Stimulated activated CD8-positive, alpha-beta memory T cell treated with anti-CD3 and anti-CD28 coated beads, Interleukin-12 subunit alpha, Interleukin-12 subunit beta, amount 100 ng/mL, for 1 hour (primary cell): ENCODE data around the gene SALL4.
"Not testable (repeated sequence)": the region's sequence is repeated elsewhere in the genome, so short reads cannot be mapped to it uniquely, and the experiment has no call there.

Source experiments
- DNase-seq: peaks from one replicate; pipeline ENCODE4 v3.0.0-alpha.2; 2020; ENCODE audit warnings: low read depth

SALL4 gene

DNA sequence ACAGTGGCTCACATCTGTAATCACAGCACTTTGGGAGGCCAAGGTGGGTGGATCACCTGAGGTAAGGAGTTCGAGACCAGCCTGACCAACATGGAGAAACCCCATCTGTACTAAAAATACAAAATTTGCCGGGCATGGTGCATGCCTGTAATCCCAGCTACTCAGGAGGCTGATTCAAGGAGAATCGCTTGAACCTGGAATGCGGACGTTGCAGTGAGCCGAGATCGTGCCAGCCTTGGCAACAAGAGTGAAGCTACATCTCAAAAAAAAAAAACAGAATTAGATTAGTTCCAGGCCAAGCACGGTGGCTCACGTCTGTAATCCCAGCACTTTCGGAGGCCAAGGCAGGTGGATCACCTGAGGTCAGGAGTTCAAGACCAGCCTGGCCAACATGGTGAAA, 36.9 kb downstream of the SALL4 start:
- not testable (repeated sequence) for DNase-seq

GRCh38 chr20:51763965-51764602, 38.2 kb downstream of the SALL4 start:
- no peak for DNase-seq

DNA sequence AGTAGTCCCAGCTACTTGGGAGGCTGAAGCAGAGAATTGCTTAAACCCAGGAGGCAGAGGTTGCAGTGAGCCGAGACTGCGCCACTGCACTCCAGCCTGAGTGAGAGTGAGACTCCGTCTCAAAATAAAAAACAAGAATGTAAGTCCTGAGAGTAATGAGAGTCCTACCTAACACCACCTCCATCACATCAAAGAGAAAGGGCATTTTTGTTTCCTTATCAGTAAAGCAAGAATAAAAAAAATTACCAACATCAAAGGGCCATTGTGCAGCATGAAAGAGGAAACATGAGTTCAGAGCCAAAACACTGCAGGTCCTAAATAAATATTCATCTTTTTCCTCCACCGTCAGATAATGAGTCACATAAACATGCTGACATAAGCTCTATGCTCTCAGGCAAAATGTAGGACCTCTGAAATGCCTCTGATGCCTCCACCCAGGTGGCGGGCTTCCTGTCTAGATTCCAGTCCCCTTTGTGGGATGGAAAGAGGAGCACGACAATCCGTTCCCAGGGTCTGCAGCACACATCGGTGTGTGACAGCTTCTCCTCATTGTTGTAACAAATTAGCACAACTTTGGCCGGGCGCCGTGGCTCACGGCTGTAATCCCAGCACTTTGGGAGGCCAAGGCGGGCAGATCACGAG, 41.3 kb downstream of the SALL4 start:
- no peak for DNase-seq

- no peak for DNase-seq
These were observed 42.4 kb downstream of the SALL4 start for GRCh38 chr20:51759769-51760510.

DNA sequence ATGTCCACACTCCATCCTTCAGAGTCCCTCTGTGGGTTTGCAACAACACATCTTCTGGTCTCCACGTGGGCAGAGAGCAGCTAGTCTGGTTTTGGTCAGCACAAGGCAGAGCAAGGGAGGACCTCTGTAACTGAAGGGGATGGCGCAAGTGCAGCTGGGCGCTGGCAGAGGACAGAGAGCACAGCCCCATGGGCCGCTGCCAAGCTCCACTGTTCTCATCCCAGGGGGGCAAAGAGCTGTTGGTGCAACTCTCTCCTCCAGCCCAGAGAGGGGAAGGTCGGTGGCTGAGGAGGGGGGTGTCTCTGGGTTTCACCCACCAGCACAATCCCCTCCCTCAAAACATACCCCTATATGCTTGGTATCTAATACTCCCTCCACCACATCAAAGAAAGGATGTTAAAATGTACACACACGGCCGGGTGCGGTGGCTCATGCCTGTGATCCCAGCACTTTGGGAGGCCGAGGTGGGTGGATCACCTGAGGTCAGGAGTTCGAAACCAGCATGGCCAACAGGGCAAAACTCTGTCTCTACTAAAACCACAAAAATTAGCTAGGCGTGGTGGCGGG, 43.3 kb downstream of the SALL4 start:
- no peak for DNase-seq

DNA sequence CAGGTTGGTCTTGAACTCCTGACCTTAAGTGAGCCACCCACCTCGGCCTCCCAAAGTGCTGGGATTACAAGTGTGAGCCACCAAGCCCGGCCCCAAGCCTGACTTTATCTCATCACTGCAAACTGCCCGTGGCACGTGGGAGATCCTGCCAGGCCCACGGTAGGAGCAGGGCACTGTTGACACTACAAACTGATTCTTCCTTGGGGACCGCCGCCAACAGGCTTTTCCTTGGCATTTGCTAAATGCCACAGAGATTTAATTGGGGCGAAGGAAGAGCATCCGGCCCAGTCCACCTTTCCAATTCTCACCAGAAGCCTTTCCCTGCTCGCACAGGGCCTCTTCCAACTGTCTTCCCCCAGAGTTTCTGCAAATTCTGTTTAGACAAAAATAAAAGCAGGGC, 45.1 kb downstream of the SALL4 start:
- DNase-seq = no peak

DNA sequence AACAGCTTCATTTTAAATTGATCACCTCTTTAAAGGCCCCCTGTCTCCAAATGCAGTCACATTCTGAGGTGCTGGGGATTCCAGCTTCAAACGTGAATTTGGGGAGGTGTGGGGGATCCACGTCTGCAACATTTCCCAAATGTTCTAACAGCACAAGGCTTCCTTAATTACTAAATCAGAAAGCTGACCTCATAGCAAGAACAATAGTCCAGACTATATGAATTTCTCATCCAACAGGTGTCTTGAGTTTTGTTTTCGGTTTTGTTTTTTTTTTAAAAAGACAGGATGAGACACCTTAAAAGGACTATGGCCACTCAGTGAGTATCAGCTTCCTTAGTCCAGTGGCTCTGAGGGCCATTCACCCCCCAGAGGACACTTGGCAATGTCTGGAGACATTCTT, 45.7 kb downstream of the SALL4 start:
- no peak for DNase-seq

GRCh38 chr20:51753220-51753619, 49.1 kb downstream of the SALL4 start:
- DNase-seq = not testable (repeated sequence)

DNA sequence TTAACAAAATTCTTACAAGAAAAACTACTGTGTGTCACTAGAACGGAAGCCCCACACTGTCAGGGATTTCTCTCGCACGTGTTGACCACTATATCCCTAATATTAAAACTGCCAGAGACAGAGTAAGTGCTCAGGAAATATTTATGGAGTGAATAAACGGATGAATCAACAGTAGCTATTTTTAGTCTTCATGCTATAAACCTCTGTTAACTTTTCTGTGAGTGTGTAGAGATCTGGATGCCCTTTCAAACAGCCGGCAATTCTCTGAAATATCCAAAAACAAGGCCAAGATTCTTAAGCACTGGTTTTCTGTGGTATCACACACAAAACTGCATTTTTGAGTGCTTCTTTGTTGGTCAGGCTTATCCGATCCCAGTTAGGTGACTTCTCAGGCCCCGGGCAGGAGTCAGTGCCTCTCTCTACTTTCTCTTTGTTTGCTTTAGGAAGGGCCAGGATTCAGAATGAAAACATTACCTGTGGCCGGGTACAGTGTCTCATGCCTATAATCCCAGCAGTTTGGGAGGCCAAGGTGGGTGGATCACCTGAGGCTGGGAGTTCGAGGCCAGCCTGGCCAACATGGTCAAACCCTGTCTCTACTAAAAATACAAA, 49.9 kb downstream of the SALL4 start:
- DNase-seq = no peak

- no peak for DNase-seq
These were observed 51.4 kb downstream of the SALL4 start for GRCh38 chr20:51750770-51751388.

DNA sequence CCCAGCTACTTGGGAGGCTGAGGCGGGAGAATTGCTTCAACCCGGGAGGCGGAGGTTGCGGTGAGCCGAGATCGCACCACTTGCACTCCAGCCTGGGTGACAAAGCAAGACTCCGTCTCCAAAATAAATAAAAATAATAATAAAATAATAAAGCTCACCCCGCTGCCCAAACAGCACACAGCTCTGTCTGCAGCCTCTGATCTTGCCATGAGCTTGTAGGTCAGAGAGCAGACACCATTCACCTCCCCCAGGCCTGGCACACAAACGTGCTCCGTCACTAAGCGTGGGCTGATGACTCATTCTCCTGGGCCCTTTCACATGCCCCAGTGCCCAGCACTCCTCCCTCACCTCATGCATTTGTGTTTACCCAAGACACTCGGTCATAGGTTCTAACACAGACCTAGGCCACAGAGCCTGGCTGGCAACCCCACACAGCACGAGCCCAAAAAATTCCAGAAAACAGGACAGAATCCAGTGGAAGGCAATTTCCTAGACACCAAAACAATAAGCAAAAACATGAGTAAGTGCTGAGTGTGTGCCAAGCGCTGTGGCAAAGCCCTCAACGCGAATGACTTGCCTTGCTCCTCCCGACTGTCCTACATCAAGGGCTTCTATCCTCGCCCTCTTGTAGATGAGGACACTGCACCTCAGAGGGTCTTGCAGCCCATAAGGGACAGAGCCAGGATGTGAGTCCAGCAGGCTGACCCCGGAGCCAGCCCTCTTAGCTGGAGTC, 52.1 kb downstream of the SALL4 start:
- no peak for DNase-seq

DNA sequence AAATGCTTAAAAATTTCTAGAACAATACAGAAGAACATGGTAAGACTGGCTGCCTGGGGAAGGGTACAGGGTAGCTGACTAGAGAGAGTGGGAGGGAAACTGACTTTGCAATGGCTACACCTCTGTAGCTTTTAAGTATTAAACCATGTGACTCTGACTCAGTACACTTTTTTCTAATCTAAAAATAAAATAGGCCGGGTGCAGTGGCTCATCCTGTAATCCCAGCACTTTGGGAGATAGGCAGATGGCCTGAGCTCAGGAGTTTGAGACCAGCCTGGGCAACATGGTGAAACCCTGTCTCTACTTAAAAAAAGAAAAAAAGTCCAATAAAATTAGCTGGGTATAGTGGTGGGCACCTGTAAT, 52.7 kb downstream of the SALL4 start:
- no peak for DNase-seq

- DNase-seq = no peak
These were observed 55.0 kb downstream of the SALL4 start for GRCh38 chr20:51747182-51747911.

- no peak for DNase-seq
These were observed 56.5 kb downstream of the SALL4 start for GRCh38 chr20:51745804-51746203.

DNA sequence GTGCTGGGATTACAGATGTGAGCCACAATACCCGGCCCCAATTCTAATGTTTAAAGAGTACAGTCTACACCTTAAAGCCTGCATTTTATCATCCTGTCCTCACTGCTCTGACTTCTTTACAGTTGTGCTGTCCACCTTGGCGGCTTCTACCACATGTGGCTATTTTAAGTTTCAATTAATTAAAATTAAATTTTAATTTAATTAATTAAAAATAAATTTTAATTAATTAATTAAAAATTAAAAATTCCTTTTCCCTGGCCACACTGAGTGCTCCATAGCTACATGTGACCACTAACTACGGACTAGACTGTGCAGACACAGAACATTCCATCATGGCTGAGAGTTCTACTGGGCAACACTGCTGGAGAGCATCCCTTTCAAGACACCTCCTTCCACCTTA, 61.5 kb downstream of the SALL4 start:
- no peak for DNase-seq

GRCh38 chr20:51740308-51740707, 62.0 kb downstream of the SALL4 start:
- DNase-seq = not testable (repeated sequence)

- DNase-seq = no peak
These were observed 62.5 kb downstream of the SALL4 start for GRCh38 chr20:51739722-51740249.

GRCh38 chr20:51738877-51739447, 63.4 kb downstream of the SALL4 start:
- no peak for DNase-seq

DNA sequence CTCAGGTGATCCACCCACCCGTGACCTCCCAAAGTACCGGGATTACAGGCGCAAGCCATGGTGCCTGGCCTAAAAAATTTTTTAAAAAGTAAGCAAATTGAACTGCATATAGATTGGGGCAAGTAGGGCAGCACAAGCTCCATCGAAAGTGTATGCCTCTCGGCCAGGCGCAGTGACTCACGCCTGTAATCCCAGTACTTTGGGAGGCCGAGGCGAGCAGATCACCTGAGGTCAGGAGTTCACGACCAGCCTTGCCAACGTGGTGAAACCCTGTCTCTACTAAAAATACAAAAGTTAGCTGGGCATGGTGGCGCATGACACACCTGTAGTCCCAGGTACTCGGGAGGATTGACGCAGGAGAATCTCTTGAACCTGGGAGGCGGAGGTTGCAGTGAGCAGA, 64.1 kb downstream of the SALL4 start:
- not testable (repeated sequence) for DNase-seq

DNA sequence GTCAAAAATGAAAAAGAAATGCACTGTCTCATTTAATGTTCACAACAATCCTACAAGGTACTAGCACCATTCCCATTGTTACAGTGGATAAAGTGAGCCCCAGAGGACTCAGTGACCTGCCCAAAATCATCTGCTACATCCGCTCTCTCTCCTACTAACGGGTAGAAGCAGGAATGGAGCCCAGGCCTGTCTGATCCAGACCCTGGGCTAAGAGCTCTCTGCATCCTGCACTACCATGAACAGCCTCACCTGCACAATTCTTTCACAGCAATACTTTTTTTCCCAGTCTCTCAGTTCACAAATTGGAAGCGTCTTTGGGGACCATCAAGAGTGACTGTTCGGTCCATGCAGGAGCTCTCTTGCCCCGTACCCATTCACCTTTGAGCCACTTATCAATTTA, 65.4 kb downstream of the SALL4 start:
- DNase-seq = no peak
